NCI-H1436 treated with DMSO at 0.1 percent for 48 hours (cell line): ENCODE data around the gene GAD1.

ENCODE experiments used
- DNase-seq: peaks from one replicate; lab custom pipeline; 2025; lab: John Stamatoyannopoulos, UW

The GAD1 gene

DNA sequence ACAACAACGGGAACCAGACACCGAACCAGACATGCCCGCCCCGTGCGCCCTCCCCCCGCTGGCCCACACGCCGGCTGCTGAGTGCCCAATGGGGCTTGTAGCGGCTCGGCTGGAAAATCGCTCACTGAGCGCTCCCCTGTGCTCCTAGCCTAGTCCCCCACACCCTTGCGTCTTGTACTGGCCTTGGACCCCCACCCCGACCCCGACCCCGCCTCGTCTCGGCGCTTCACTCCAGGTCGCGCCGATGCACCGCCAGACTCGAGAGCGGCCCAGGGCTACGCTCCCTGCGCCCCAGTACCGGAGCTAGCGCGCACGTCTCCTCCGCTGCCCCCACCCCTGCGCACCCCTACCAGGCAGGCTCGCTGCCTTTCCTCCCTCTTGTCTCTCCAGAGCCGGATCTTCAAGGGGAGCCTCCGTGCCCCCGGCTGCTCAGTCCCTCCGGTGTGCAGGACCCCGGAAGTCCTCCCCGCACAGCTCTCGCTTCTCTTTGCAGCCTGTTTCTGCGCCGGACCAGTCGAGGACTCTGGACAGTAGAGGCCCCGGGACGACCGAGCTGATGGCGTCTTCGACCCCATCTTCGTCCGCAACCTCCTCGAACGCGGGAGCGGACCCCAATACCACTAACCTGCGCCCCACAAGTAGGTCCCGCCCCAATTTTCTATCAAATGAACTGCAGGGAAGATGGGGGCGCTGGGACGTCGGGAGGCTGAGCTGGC, 1.5 kb downstream of the GAD1 start:
- no peak for DNase-seq

DNA sequence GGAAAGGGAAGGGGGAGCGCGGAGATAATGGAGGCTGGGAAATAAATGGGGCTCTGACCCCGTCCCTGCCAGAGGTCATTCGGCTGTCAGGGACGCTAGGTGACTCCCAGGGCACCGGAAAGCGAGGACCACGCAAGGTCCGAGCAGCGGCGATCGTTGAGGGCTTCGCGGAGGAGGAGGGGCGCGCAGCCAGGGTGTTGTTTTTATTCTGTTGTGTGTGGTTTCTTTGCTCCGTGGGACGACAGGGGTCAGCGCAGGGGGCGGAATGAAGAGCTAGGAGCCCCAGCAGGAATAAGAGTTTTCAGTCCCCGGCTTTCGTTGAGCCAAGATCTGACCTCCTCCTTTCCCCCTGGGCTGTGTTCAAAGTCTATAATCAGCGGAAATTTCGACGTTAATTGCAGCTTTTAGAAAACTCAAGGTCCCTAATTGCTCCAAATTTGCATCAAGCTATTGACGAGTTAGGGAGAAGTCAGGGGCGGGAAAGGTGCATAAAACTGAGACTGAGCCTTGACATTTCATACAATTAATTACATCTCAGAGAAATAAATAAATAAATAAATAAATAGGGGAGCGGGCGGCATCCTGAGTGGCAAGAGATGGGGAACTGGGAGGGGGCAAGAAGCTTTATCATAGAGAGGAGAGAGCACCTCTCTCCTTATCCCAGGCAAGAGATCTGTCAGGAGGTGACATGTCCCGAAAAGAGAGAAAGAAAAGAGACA, 2.2 kb downstream of the GAD1 start:
- DNase-seq, result no peak

DNA sequence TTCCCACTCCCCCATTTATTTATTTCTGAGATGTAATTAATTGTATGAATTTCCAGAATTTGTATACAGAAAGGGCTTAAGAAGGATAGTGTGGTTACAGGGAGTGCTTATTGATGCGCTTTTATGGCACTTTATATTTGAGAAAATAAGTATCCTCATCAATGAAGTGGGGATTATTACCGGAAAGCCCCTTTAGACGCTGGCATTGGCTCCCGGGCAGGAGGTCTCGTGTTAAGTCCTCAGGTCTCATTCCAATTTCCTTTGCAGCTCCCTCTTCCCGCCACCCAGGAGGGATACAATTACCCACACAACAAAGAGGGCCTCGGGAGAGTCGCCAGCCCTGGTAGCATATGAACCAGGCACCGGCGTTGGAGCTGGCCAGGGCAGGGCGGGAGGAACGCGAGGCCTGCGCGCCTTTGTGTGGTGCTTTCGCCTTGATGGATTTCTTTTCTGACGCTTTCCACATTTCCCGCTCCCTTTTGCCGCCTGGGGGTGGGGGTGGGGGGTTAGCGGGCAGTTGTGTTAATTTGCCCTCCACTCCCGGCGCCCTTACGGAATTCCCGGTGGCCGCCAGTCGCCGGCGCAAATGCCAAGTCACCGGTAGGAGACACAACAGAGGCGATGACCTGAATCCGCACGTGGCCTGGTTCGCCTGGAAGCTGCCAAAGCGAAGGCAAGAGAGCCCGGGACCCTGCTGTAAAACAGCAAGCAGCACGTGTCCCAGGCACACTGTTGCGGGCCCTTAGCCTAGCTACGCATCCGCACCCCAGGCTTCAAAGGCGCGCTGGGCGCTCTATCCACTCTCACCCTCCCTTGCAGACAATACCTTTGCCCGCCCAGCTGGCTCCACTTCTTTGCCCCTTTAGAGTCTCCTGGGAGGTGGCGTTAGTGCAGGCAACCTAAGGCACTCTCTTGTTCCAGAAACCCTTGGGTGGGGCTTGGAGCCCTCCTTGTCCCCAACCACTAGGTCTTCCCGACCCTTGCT, 3.3 kb downstream of the GAD1 start:
- no peak for DNase-seq

GRCh38 chr2:170820757-170821530, 4.3 kb downstream of the GAD1 start:
- DNase-seq, result no peak

DNA sequence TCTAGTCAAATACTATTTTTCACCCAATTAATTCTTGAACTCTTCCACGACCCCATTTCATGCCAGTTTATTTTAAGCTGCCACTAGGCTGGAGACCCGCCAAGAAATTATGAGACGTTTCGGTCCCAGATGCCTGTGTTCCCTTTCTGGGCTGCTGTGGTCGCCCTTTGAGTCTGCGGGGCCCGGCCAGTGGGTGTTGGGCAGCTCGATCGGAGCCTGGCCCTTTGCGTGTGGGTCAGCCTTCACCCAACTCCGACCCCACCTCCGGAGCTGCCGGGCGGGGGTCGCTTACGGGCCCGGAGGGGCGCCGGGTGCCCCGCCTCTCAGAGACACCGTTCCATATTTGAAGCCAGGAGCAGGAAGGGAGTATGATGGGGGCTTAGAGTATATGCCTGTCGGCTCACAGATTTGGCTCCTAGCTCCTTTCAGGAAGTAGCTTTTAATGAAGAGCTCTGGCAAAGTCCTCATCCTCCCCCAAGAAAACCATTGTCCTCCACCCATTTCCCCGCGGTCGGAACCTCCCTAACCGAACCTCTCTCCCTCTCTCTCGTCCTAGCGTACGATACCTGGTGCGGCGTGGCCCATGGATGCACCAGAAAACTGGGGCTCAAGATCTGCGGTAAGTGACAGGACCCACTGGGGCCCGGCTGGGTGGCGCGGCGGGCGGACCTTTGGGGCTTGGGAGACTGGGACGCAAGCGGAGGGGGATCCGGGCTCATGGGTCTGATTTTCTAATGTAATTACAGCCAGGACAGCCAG, 5.0 kb downstream of the GAD1 start:
- no peak for DNase-seq

DNA sequence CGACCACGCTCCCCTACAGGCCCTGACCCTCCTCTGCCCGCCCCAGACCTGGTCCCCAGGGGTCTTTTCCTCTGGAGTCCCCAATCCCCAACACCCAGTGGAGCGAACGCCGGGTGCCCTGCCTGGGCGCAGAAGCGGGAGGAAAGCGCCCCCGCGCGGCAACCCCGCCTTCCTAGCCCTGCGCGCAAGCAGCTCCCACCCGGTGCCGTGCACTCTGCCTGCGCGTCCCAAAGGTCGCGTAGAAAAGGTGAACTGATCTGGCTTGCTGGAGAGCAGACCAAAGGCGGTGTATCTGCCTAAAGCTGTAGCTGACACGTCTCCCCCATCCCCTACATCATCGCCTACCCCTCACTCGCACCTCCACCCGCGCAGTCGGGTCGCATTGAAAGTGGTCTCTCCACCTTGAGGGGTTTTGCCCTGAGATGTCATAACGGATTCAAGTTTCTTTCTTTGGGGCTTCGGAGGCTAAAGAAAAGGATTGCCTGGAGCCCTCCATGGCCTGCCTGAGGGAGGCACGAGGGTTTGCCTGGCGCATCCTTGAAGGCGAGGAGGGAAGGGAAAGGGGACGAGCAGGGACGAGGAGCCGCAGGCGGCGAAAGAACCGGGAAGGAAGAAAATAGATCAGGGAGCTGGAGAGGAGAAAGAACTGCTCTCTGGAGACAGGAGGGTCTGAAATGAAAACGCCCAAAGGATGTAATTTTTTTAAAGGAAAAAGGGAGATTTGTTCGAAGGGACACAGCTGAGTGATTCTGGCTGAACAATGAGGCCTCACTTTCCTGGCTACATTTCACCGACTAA, 5.8 kb downstream of the GAD1 start:
- no peak for DNase-seq

- no peak for DNase-seq
Observed at GRCh38 chr2:170823088-170823897, 6.6 kb downstream of the GAD1 start.

DNA sequence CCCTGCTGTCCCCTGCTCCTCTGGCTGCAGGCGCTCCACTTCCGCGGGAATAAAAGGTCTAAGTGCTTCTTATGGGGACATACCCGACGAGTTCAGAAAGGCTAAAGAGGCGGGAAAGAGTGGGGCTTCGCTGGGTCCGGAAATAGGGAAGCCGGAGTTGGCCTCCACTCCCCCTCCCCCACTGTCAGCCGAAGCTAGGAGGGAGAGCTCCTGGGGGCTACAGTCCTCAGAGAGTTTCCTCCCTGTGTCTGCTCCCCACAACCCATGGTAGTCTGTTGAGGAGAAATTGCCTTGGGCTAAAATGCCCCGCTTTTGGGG, 7.2 kb downstream of the GAD1 start:
- no peak for DNase-seq

DNA sequence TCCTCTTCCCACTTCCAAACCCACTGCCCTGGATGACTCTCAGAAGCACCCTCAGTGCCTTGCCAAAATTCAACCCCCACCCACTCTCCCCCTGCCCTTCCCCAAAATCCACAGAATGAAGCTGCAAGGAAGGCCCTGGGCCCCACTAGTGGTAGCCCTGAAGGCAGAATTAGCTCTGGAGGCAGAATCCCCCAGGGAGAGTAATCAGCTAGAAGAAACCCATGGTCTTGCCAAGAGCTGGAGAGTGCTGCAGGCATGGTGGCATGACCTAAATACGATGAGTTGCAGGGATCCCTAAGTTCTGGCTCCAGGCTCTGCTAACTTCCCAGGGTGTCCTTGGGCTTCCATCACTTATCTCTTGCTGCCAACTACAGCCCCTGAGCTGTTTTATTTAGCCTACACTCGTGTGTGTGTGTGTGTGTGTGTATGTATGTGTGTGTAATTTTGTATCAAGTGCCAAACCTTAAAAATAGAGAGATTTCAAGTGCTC, 7.9 kb downstream of the GAD1 start:
- DNase-seq, result no peak

DNA sequence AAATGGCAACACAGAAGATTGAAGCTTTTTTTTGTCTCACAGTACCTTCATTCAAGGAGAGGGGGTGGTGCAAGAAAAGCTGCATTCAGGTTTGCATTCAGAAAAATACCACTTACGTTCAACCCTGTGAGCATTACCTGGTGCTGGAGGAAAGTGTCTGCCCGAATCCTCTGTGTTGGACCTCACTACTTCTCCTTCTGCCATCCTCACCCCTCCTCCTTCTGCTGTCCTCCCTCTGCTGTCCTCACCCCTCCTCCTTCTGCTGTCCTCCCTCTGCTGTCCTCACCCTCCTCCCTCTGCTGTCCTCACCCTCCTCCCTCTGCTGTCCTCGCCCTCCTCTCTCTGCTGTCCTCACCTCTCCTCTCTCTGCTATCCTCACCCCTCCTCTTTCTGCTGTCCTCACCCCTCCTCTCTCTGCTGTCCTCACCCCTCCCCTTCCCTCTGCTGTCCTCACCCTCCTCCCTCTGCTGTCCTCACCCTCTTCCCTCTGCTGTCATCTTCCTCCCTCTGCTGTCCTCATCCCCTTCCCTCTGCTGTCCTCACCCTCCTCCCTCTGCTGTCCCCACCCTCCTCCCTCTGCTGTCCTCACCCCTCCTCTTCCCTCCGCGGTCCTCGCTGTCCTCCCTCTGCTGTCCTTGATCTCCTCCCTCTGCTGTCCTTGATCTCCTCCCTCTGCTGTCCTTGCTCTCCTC, 11.3 kb downstream of the GAD1 start:
- no peak for DNase-seq

- DNase-seq, result no peak
Observed at GRCh38 chr2:170828533-170828916, 11.8 kb downstream of the GAD1 start.

- no peak for DNase-seq
Observed at GRCh38 chr2:170829036-170829435, 12.3 kb downstream of the GAD1 start.

- DNase-seq, result no peak
Observed at GRCh38 chr2:170830166-170830565, 13.5 kb downstream of the GAD1 start.

DNA sequence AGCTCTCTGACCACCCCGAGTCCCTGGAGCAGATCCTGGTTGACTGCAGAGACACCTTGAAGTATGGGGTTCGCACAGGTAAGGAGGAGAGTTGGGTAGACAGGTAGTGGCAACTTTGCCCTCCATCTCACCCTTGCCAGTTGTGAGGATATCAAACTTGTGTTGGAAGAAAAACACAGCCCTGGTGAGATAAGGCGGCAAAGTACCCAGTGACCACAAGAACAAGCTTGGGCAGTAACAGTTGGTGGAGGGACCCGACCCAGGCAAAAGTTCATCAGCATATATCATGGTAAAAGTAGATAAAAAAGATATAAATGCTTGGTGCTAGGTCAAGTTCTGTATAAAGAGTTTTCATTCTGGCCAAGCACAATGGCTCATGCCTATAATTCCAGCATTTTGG, 14.4 kb downstream of the GAD1 start:
- DNase-seq, result no peak

GRCh38 chr2:170836027-170836426, 19.3 kb downstream of the GAD1 start:
- DNase-seq, result no peak

GRCh38 chr2:170840717-170841210, 24.1 kb downstream of the GAD1 start:
- no peak for DNase-seq

DNA sequence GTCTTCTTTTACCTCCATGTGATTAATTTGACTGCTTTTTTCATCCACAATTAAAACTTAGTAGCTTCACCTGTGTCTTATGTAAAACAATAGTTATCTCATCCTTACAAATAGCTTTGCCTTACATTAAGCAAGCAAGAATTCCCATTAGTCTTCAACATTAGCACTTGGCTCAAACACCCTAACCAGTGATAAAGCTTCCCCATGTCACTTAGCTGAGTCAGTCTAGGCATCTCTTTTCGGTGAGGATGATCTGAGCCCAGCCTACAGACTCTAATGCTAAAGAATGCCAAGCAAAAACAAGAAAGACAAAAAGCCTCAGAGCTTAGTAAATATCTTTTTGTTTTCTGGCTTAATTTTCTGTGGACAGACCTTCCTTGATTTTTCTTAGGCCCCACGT, 26.1 kb downstream of the GAD1 start:
- no peak for DNase-seq

DNA sequence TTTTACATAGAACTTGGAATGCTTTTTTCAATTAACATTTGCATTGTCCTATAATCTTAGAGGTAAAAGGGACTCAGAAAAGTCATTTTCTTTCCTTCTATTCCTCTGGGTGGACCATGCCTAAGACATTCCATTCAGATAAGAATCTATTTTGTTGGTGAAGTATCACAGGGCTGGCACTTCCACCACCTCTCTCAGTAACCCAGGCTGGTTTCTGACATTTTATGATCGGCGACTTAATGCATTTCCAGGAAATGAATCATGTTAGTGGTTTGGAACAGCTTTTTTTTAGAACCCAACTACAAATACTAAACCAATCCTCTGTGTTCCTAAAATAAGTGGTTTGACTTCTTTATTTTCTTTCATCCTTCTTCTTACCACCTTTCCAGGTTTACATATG, 27.0 kb downstream of the GAD1 start:
- DNase-seq, result no peak

DNA sequence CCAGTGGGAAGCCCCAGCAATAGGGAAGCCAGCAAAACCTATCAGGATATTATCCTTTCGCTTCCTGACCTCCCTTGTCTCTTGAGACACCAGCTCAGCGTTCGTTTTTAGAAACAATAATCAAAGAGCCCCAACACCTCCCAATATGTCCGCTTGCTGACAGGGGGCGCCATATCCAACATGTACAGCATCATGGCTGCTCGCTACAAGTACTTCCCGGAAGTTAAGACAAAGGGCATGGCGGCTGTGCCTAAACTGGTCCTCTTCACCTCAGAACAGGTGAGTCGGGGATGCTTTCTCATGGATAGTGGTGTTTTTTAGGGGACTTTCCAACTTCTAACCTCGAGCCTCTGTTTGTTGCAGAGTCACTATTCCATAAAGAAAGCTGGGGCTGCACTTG, 28.7 kb downstream of the GAD1 start:
- DNase-seq, result no peak
